ENCODE results near the gene BBS9. TPM values are rescaled to one million over a fixed set of nuclear protein-coding genes. Genes with fewer than 3 reads are reported as not detected.

BBS9 gene
- polyA plus RNA-seq, 1 donor: 8.8 TPM

GRCh38 chr7:33127085-33127484 lies 2.3 kb upstream of the BBS9 start:
- Histone ChIP-seq H3K4me3 (ENCODE audit: low read length) (no peak overlapping the region), H3K4me1 (ENCODE audit: control insufficient read depth, insufficient read depth, low read length) (peaks cover 3% of the 10 kb centered on the region), H3K36me3 (ENCODE audit: control insufficient read depth, insufficient read depth, low read length) (no peaks in the 10 kb centered on the region), H3K27me3 (ENCODE audit: control insufficient read depth, insufficient read depth, low read length) (no peaks in the 10 kb centered on the region), H3K27ac (ENCODE audit: low read length) (no peak overlapping the region), H3K9me3 (ENCODE audit: control insufficient read depth, low read depth, low read length) (no peaks in the 10 kb centered on the region)
- WGBS (ENCODE audit: insufficient coverage, low lambda C conversion rate): 75% methylated on average over 2 of the region's 2 CpGs
- no peak for DNase-seq

- 0% methylated on average over 2 of the region's 3 CpGs for WGBS (ENCODE audit: insufficient coverage, low lambda C conversion rate)
- Histone ChIP-seq H3K27ac (ENCODE audit: low read length) (peak overlapping the region; percentile 90), H3K9me3 (ENCODE audit: control insufficient read depth, low read depth, low read length) (no peaks in the 10 kb centered on the region), H3K36me3 (ENCODE audit: control insufficient read depth, insufficient read depth, low read length) (no peaks in the 10 kb centered on the region), H3K27me3 (ENCODE audit: control insufficient read depth, insufficient read depth, low read length) (no peaks in the 10 kb centered on the region), H3K4me1 (ENCODE audit: control insufficient read depth, insufficient read depth, low read length) (peaks cover 3% of the 10 kb centered on the region), H3K4me3 (ENCODE audit: low read length) (peak overlapping the region; percentile 92)
- DNase-seq: no peak
These were observed 754 bp upstream of the BBS9 start for GRCh38 chr7:33128631-33128989.

DNA sequence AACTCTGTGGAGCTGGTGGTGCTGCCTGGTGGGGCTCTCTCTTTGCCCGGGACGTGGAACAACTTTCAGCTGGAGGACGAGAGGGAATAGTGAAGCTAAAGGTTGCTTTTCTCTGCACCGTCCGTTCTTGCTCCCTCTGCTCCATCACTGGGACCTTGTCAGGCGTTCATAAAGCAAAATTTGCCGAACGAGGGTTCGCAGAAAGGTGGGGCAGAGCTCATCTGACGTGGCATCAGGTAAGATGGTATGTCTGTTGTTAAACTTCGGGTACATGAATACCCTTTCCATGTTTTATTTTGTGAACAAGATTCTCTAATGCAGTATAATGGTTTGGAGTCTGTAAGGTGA lies 416 bp downstream of the BBS9 start:
- no peaks in the 10 kb centered on the region for H3K36me3 ChIP-seq (ENCODE audit: control insufficient read depth, insufficient read depth, low read length)
- 0% methylated on average over 1 of the region's 11 CpGs for WGBS (ENCODE audit: insufficient coverage, low lambda C conversion rate)
- no peak overlapping the region for H3K27ac ChIP-seq (ENCODE audit: low read length)
- no peak for DNase-seq
- H3K4me3 ChIP-seq (ENCODE audit: low read length): peak overlapping the region; percentile 92
- H3K27me3 ChIP-seq (ENCODE audit: control insufficient read depth, insufficient read depth, low read length): no peaks in the 10 kb centered on the region
- H3K9me3 ChIP-seq (ENCODE audit: control insufficient read depth, low read depth, low read length): no peaks in the 10 kb centered on the region
- peaks cover 3% of the 10 kb centered on the region for H3K4me1 ChIP-seq (ENCODE audit: control insufficient read depth, insufficient read depth, low read length)

DNA sequence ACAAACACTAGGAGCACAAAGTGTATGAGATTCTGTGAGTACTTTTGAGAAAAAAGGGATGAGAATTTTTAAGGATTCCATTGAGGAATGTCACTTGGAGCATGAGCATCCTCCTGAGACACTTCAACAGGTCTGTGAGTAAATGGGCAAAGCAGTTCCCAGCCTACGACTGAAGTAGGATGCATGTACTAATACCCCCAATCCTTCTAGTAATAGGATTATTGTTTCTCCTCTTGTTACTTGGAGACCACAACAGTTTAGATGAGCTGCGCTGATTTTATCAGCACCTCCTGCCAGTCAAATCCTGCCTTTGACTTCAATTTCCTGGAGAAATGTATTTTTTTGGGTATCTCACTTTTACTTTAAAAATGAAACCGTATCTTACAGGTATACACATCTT lies 820 bp downstream of the BBS9 start:
- peak overlapping the region; percentile 92 for H3K4me3 ChIP-seq (ENCODE audit: low read length)
- no peak for DNase-seq
- no peaks in the 10 kb centered on the region for H3K9me3 ChIP-seq (ENCODE audit: control insufficient read depth, low read depth, low read length)
- no peak overlapping the region for H3K27ac ChIP-seq (ENCODE audit: low read length)
- WGBS (ENCODE audit: insufficient coverage, low lambda C conversion rate): 6% methylated on average over 2 of the region's 3 CpGs
- H3K4me1 ChIP-seq (ENCODE audit: control insufficient read depth, insufficient read depth, low read length): peaks cover 3% of the 10 kb centered on the region
- no peaks in the 10 kb centered on the region for H3K27me3 ChIP-seq (ENCODE audit: control insufficient read depth, insufficient read depth, low read length)
- no peaks in the 10 kb centered on the region for H3K36me3 ChIP-seq (ENCODE audit: control insufficient read depth, insufficient read depth, low read length)

- no CpG with 5 or more reads among the region's 15 CpGs for WGBS (ENCODE audit: insufficient coverage, low lambda C conversion rate)
These were observed 7.7 kb downstream of the BBS9 start for GRCh38 chr7:33137103-33137502.

DNA sequence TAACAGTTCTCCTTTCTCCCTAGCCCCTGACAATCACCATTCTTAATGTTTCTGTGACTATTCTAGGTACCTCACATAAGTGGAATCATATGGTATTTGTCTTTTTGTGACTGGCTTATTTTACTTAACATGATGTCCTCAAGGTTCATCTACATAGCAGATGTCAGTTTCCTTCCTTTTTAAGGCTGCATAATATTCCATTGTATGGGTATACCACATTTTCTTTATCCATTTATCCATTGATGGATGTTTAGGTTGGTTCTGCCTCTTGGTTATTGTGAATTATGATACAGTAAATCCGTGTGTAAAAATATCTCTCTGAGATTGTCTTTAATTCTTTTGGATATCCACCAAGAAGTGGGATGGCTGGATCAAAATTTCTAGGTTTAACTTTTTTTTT lies 13.2 kb downstream of the BBS9 start:
- Histone ChIP-seq H3K27ac (ENCODE audit: low read length) (no peak overlapping the region), H3K4me3 (ENCODE audit: low read length) (no peak overlapping the region), H3K4me1 (ENCODE audit: control insufficient read depth, insufficient read depth, low read length) (no peaks in the 10 kb centered on the region), H3K36me3 (ENCODE audit: control insufficient read depth, insufficient read depth, low read length) (no peaks in the 10 kb centered on the region), H3K27me3 (ENCODE audit: control insufficient read depth, insufficient read depth, low read length) (no peaks in the 10 kb centered on the region), H3K9me3 (ENCODE audit: control insufficient read depth, low read depth, low read length) (no peaks in the 10 kb centered on the region)
- 100% methylated on average over 1 of the region's 1 CpG for WGBS (ENCODE audit: insufficient coverage, low lambda C conversion rate)
- DNase-seq: no peak

More at GRCh38 chr7:33137103-33137502, 7.7 kb downstream of the BBS9 start:
- Histone ChIP-seq H3K4me1 (ENCODE audit: control insufficient read depth, insufficient read depth, low read length) (no peaks in the 10 kb centered on the region), H3K9me3 (ENCODE audit: control insufficient read depth, low read depth, low read length) (peaks cover 8% of the 10 kb centered on the region), H3K27me3 (ENCODE audit: control insufficient read depth, insufficient read depth, low read length) (no peaks in the 10 kb centered on the region), H3K27ac (ENCODE audit: low read length) (no peak overlapping the region), H3K36me3 (ENCODE audit: control insufficient read depth, insufficient read depth, low read length) (no peaks in the 10 kb centered on the region), H3K4me3 (ENCODE audit: low read length) (no peak overlapping the region)
- no peak for DNase-seq

GRCh38 chr7:33143996-33144718 lies 14.8 kb downstream of the BBS9 start:
- no peaks in the 10 kb centered on the region for H3K27me3 ChIP-seq (ENCODE audit: control insufficient read depth, insufficient read depth, low read length)
- 100% methylated on average over 1 of the region's 4 CpGs for WGBS (ENCODE audit: insufficient coverage, low lambda C conversion rate)
- H3K4me1 ChIP-seq (ENCODE audit: control insufficient read depth, insufficient read depth, low read length): no peaks in the 10 kb centered on the region
- H3K27ac ChIP-seq (ENCODE audit: low read length): no peak overlapping the region
- H3K36me3 ChIP-seq (ENCODE audit: control insufficient read depth, insufficient read depth, low read length): no peaks in the 10 kb centered on the region
- no peak overlapping the region for H3K4me3 ChIP-seq (ENCODE audit: low read length)
- H3K9me3 ChIP-seq (ENCODE audit: control insufficient read depth, low read depth, low read length): no peaks in the 10 kb centered on the region
- no peak for DNase-seq

- Histone ChIP-seq H3K4me1 (ENCODE audit: control insufficient read depth, insufficient read depth, low read length) (no peaks in the 10 kb centered on the region), H3K27me3 (ENCODE audit: control insufficient read depth, insufficient read depth, low read length) (no peaks in the 10 kb centered on the region), H3K36me3 (ENCODE audit: control insufficient read depth, insufficient read depth, low read length) (no peaks in the 10 kb centered on the region), H3K9me3 (ENCODE audit: control insufficient read depth, low read depth, low read length) (no peaks in the 10 kb centered on the region), H3K4me3 (ENCODE audit: low read length) (no peak overlapping the region), H3K27ac (ENCODE audit: low read length) (no peak overlapping the region)
- no CpG with 5 or more reads among the region's 5 CpGs for WGBS (ENCODE audit: insufficient coverage, low lambda C conversion rate)
- DNase-seq: peak; percentile 44 to 70
These were observed 15.8 kb downstream of the BBS9 start for GRCh38 chr7:33145156-33145555.

- Histone ChIP-seq H3K36me3 (ENCODE audit: control insufficient read depth, insufficient read depth, low read length) (peaks cover 2% of the 10 kb centered on the region), H3K9me3 (ENCODE audit: control insufficient read depth, low read depth, low read length) (no peaks in the 10 kb centered on the region), H3K27me3 (ENCODE audit: control insufficient read depth, insufficient read depth, low read length) (no peaks in the 10 kb centered on the region), H3K27ac (ENCODE audit: low read length) (no peak overlapping the region), H3K4me3 (ENCODE audit: low read length) (no peak overlapping the region), H3K4me1 (ENCODE audit: control insufficient read depth, insufficient read depth, low read length) (no peaks in the 10 kb centered on the region)
- DNase-seq: no peak
- no CpG with 5 or more reads among the region's 3 CpGs for WGBS (ENCODE audit: insufficient coverage, low lambda C conversion rate)
These were observed 22.7 kb downstream of the BBS9 start for GRCh38 chr7:33152087-33152486.

DNA sequence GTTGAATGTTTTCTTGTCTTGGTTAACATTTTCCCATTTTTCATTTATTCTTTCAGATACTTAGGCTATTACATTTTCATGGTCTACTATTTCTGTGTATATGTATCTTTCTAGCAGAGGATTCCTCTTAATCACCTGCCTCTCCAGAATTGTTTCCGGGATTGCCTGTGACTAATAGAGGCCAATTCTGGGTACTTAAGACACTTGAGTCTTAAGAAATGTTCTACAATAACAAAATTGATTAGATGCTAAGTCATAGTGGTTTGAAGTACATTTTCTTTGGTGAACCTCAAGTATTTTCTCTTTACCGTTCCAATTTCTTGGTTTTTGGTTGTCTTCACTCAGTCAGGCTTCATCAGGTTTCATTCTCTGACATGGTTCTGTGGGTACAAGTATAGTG lies 26.4 kb downstream of the BBS9 start:
- no peaks in the 10 kb centered on the region for H3K4me1 ChIP-seq (ENCODE audit: control insufficient read depth, insufficient read depth, low read length)
- no peak for DNase-seq
- H3K4me3 ChIP-seq (ENCODE audit: low read length): no peak overlapping the region
- no peaks in the 10 kb centered on the region for H3K9me3 ChIP-seq (ENCODE audit: control insufficient read depth, low read depth, low read length)
- no peak overlapping the region for H3K27ac ChIP-seq (ENCODE audit: low read length)
- 67% methylated on average over 1 of the region's 2 CpGs for WGBS (ENCODE audit: insufficient coverage, low lambda C conversion rate)
- peaks cover 2% of the 10 kb centered on the region for H3K36me3 ChIP-seq (ENCODE audit: control insufficient read depth, insufficient read depth, low read length)
- no peaks in the 10 kb centered on the region for H3K27me3 ChIP-seq (ENCODE audit: control insufficient read depth, insufficient read depth, low read length)

DNA sequence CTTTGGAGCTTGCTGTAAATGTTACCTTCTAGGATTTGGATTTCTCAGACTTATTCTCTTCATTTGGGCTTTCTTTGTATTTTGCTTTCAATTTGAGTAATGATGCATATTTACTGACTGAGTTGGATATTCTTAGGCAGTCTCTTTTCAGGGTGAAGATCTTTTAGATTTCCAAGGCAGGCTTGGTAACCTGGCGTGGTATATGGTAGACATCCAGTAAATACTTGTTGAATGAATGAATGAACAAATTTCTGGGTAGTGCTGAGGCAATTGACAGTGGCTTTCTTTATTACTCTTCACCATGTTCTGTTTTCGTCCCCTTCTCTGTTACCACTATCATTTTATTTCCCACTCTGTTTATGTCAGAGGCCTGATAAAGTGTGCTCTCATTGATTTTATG lies 27.1 kb downstream of the BBS9 start:
- Histone ChIP-seq H3K9me3 (ENCODE audit: control insufficient read depth, low read depth, low read length) (no peaks in the 10 kb centered on the region), H3K36me3 (ENCODE audit: control insufficient read depth, insufficient read depth, low read length) (peaks cover 2% of the 10 kb centered on the region), H3K27ac (ENCODE audit: low read length) (no peak overlapping the region), H3K4me3 (ENCODE audit: low read length) (no peak overlapping the region), H3K27me3 (ENCODE audit: control insufficient read depth, insufficient read depth, low read length) (no peaks in the 10 kb centered on the region), H3K4me1 (ENCODE audit: control insufficient read depth, insufficient read depth, low read length) (no peaks in the 10 kb centered on the region)
- no peak for DNase-seq
- no CpG with 5 or more reads among the region's 2 CpGs for WGBS (ENCODE audit: insufficient coverage, low lambda C conversion rate)

All from large intestine (tissue), 3 donors.